Subcutaneous abdominal adipose tissue (tissue), 5 donors: ENCODE results near the gene POLR2H.
"Not testable (repeated sequence)": the region's sequence is repeated elsewhere in the genome, so short reads cannot be mapped to it uniquely, and the experiment has no call there.

Experiments used
- H3K27ac ChIP-seq: one replicate; pipeline ENCODE4 v1.7.0; 2013; ENCODE audit warnings: low read depth, mild to moderate bottlenecking, inconsistent platforms, low read length, moderate library complexity
- H3K27me3 ChIP-seq, 5 donors: one replicate each; pipeline ENCODE4 v1.7.0; 2013; ENCODE audit warnings: low read length in 5 of 5, inconsistent platforms in 1 of 5; ENCODE audit not compliant: control insufficient read depth in 5 of 5, insufficient read depth in 4 of 5
- H3K36me3 ChIP-seq, 5 donors: one replicate each; pipeline ENCODE4 v1.7.0; 2013; ENCODE audit warnings: low read length in 5 of 5; ENCODE audit not compliant: control insufficient read depth in 5 of 5, insufficient read depth in 5 of 5
- H3K4me1 ChIP-seq, 5 donors: one replicate each; pipeline ENCODE4 v1.7.0; 2013; ENCODE audit warnings: low read length in 5 of 5, mild to moderate bottlenecking in 3 of 5, moderate library complexity in 1 of 5; ENCODE audit not compliant: control insufficient read depth in 5 of 5, insufficient read depth in 5 of 5
- H3K4me3 ChIP-seq, 5 donors: one replicate each; pipeline ENCODE4 v1.7.0; 2013; ENCODE audit warnings: low read length in 5 of 5, low read depth in 1 of 5
- H3K9ac ChIP-seq, 5 donors: one replicate each; pipeline ENCODE4 v1.7.0; 2013; ENCODE audit warnings: low read length in 5 of 5, mild to moderate bottlenecking in 4 of 5, moderate library complexity in 3 of 5
- H3K9me3 ChIP-seq, 5 donors: one replicate each; pipeline ENCODE4 v1.7.0; 2013; ENCODE audit warnings: low read length in 5 of 5; ENCODE audit not compliant: control insufficient read depth in 5 of 5
- donor health status: healthy.
- donor health status: healthy.
- donor health status: healthy.
- donor health status: healthy.
- donor health status: healthy.

The POLR2H gene

DNA sequence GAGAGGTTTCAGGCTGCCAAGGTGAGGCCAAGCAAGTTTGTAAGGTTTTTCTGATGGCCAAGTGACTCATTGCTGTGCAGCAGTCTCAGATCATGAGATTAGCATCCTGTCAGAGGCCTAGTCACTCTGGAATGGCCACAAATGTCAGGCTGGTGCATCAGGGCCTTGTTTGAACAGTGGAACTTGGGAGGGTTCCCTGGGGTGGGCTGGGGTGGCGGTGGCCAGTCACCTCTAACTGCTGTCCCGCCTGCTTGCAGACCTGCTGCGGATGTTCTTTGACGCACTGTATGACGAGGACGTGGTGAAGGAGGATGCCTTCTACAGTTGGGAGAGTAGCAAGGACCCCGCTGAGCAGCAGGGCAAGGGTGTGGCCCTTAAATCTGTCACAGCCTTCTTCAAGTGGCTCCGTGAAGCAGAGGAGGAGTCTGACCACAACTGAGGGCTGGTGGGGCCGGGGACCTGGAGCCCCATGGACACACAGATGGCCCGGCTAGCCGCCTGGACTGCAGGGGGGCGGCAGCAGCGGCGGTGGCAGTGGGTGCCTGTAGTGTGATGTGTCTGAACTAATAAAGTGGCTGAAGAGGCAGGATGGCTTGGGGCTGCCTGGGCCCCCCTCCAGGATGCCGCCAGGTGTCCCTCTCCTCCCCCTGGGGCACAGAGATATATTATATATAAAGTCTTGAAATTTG is 26.9 kb upstream of the POLR2H start:
- H3K27ac ChIP-seq, result peak overlapping the region; percentile 98
- no peak overlapping the region for H3K9ac ChIP-seq
- peaks cover 8 to 55% (median 38%) of the 10 kb centered on the region in 5 donors for H3K4me1 ChIP-seq
- no peak overlapping the region for H3K4me3 ChIP-seq
- H3K27me3 ChIP-seq, result no peaks in the 10 kb centered on the region
- H3K9me3 ChIP-seq, result no peaks in the 10 kb centered on the region
- H3K36me3 ChIP-seq, result peaks cover 2 to 57% (median 53%) of the 10 kb centered on the region in 5 donors

DNA sequence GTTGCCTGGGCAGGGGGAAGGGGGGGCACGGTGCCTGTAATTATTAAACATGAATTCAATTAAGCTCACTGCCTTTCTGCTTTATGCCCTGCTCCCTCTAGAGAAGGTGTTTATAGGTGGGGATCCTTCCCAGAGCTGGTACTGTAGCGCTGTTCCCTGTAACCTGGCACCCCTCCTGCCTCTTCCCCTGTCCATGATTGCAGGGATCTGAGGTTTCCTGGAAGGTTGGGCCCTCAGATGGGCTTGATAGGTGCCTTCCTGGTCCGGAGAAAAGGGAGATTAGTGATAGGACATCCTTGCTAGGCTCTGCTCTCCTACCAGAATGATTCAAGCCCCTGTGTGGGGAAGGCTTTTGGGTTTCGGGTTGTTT is 26.2 kb upstream of the POLR2H start:
- no peaks in the 10 kb centered on the region for H3K9me3 ChIP-seq
- peaks cover 0 to 50% (median 48%) of the 10 kb centered on the region in 5 donors for H3K36me3 ChIP-seq
- H3K27me3 ChIP-seq, result no peaks in the 10 kb centered on the region
- H3K4me3 ChIP-seq, result peak overlapping the region; percentile 31 to 80 (median 74)
- H3K9ac ChIP-seq, result peak overlapping the region in 4 of 5 donors; percentile 63 to 87 (median 79)
- peak overlapping the region; percentile 98 for H3K27ac ChIP-seq
- peaks cover 8 to 55% (median 38%) of the 10 kb centered on the region in 5 donors for H3K4me1 ChIP-seq

- H3K4me3 ChIP-seq, result peak overlapping the region; percentile 74 to 80 (median 80)
- no peaks in the 10 kb centered on the region for H3K27me3 ChIP-seq
- peak overlapping the region; percentile 71 to 89 (median 86) for H3K9ac ChIP-seq
- H3K27ac ChIP-seq, result peak overlapping the region; percentile 98
- no peaks in the 10 kb centered on the region for H3K9me3 ChIP-seq
- peaks cover 8 to 55% (median 38%) of the 10 kb centered on the region in 5 donors for H3K4me1 ChIP-seq
- peaks cover 0 to 45% (median 44%) of the 10 kb centered on the region in 5 donors for H3K36me3 ChIP-seq
Observed at GRCh38 chr3:184335661-184336546, 25.6 kb upstream of the POLR2H start.

DNA sequence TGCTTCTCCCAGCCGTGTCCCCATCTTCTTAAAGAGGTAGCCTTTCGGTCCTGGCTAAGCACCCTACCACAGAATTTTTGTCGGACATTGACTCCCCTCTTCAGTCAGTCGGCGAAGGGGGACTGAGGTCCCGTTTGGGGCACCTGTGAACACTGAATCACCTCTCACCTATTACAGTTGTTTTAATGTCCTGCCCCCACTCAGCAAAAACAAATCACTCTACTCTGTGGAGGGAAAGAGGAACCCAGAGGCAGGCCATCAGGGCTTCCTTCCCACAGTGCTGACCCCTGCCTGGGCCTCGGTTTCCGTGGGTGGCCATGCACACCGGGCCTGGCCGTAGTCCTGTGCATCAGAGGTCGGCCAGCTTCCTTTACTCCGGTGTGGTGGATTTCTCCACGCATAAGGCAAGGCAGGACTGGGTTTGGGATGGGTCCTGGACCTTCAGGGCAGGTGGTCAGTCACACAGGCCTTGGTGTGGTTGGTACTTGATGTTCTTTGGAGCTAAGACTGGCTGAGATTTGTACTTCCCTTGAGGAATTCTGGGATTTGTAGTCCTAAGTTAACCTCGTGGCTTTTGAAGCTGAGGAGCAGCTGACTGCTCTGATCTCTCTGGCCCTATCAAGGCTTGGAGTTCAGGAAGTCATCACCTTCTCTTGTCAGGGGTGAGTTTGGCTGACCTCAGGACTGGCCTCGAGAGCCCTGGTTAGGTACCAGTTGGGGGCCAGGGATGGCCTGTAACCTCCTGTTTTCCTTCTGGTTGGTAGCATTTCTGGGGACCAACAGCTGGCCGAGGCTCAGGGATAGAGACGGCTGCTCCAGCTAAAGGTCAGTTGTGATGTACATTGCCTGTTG is 24.7 kb upstream of the POLR2H start:
- peaks cover 8 to 52% (median 38%) of the 10 kb centered on the region in 5 donors for H3K4me1 ChIP-seq
- H3K27ac ChIP-seq, result peak overlapping the region; percentile 98
- no peaks in the 10 kb centered on the region for H3K9me3 ChIP-seq
- peak overlapping the region; percentile 71 to 89 (median 86) for H3K9ac ChIP-seq
- peak overlapping the region; percentile 74 to 80 (median 80) for H3K4me3 ChIP-seq
- H3K27me3 ChIP-seq, result no peaks in the 10 kb centered on the region
- peaks cover 0 to 42% (median 37%) of the 10 kb centered on the region in 5 donors for H3K36me3 ChIP-seq

GRCh38 chr3:184337399-184337714 is 24.2 kb upstream of the POLR2H start, which contains the start of gene FAM131A:
Gene FAM131A, plus strand, starts transcription at chr3:184337600. Its CDS starts 31 bp downstream, at chr3:184337631.
- Histone ChIP-seq H3K36me3 (peaks cover 0 to 42% (median 36%) of the 10 kb centered on the region in 5 donors), H3K27me3 (no peaks in the 10 kb centered on the region), H3K27ac (peak within 1 kb of the TSS; percentile 98), H3K4me1 (peaks cover 5 to 46% (median 38%) of the 10 kb centered on the region in 5 donors), H3K9ac (peak within 1 kb of the TSS; percentile 71 to 89 (median 86)), H3K4me3 (peak within 1 kb of the TSS; percentile 74 to 80 (median 80)), H3K9me3 (no peaks in the 10 kb centered on the region)

DNA sequence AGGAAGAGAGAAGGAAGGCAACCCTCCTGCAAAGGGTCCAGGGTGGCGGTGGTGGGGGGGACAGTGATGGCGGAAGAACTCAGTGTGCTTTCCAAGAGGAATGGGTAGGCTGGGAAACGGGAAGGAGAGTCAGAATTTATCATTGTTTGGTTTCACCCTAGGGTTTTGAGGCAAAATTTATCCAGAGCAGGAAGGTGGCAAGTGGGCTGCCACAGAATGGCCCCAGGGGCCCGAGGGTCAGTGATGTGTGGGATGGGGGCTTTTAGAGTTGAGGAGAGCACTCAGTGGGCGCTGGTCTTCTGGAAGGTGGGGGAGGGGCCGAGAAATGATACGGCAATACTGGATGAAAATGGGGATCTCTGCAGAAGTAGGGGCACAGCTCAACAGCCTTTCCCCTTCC is 23.5 kb upstream of the POLR2H start:
- peak overlapping the region; percentile 25 to 84 (median 61) for H3K9ac ChIP-seq
- H3K27me3 ChIP-seq, result no peaks in the 10 kb centered on the region
- H3K4me1 ChIP-seq, result peaks cover 5 to 42% (median 36%) of the 10 kb centered on the region in 5 donors
- peaks cover 0 to 42% (median 35%) of the 10 kb centered on the region in 5 donors for H3K36me3 ChIP-seq
- H3K27ac ChIP-seq, result peak overlapping the region; percentile 98
- no peaks in the 10 kb centered on the region for H3K9me3 ChIP-seq
- peak overlapping the region in 3 of 5 donors; percentile 11 to 34 (median 27) for H3K4me3 ChIP-seq

DNA sequence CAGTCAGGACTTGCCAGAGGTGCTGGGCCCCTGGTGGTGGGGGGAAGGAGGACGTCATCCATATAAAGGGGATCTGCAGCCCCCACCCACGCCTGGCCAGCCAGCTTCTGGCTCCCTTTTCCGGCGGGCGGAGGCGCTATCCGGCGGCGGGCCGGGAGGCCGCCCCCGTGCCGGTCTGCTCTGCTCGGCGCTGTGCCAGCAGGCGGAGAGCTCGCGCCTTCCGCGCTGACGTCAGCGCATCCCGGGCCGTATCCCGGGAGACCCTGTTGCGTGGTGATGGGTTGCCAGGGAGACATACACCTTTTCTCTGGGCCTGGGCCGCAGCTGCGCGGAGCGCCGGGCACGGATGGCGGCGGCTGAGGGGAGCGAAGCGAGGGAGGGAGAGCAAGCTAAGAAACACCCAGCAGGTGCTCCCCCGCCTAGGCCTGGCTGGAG is 23.0 kb upstream of the POLR2H start:
- H3K27ac ChIP-seq, result peak overlapping the region; percentile 98
- no peaks in the 10 kb centered on the region for H3K27me3 ChIP-seq
- H3K4me1 ChIP-seq, result peaks cover 5 to 42% (median 36%) of the 10 kb centered on the region in 5 donors
- no peaks in the 10 kb centered on the region for H3K9me3 ChIP-seq
- H3K36me3 ChIP-seq, result peaks cover 0 to 42% (median 35%) of the 10 kb centered on the region in 5 donors
- peak overlapping the region in 3 of 5 donors; percentile 11 to 40 (median 27) for H3K4me3 ChIP-seq
- H3K9ac ChIP-seq, result peak overlapping the region in 4 of 5 donors; percentile 25 to 84 (median 52)

DNA sequence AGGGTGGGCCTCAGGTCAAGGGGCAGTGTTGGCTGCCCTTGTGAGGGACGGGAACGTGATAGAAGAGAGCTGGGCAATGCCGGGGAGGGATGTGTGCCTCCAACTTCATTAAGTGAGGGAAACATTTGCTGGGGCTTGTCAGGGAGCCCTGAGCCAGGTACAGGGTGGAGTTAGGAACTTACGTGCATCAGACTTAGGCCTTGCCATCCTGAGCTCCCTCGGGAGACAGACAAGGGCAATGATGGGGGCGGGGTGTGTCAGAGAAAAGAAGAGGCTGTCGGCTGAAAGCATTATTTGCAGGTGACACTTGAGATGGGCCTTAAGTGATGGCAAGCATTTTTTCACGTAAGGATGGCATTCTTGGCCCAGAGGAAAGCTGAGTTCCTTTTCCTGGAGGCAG is 22.5 kb upstream of the POLR2H start:
- peak overlapping the region in 3 of 5 donors; percentile 11 to 40 (median 17) for H3K4me3 ChIP-seq
- H3K27me3 ChIP-seq, result no peaks in the 10 kb centered on the region
- H3K36me3 ChIP-seq, result peaks cover 0 to 40% (median 33%) of the 10 kb centered on the region in 5 donors
- peak overlapping the region; percentile 98 for H3K27ac ChIP-seq
- no peaks in the 10 kb centered on the region for H3K9me3 ChIP-seq
- peak overlapping the region in 2 of 5 donors; percentile 15 to 25 for H3K9ac ChIP-seq
- H3K4me1 ChIP-seq, result peaks cover 5 to 42% (median 36%) of the 10 kb centered on the region in 5 donors

- H3K9ac ChIP-seq, H3K27me3 ChIP-seq, H3K9me3 ChIP-seq, H3K27ac ChIP-seq, H3K4me3 ChIP-seq: not testable (repeated sequence)
- peaks cover 0 to 40% (median 33%) of the 10 kb centered on the region in 5 donors for H3K36me3 ChIP-seq
- H3K4me1 ChIP-seq, result peaks cover 5 to 42% (median 36%) of the 10 kb centered on the region in 5 donors
Observed at GRCh38 chr3:184339451-184340135, 21.9 kb upstream of the POLR2H start.
